HCT116 (cell line): ENCODE measurements around the gene BABAM2. TPM values are rescaled to one million over a fixed set of nuclear protein-coding genes. Genes with fewer than 3 reads are reported as not detected.

Source experiments
- ATAC-seq: fragments of 200-7000 bp; cut with Tn5 transposase; 2 replicates; pipeline ENCODE4 v1.9.1; 2020; ENCODE audit warnings: mild to moderate bottlenecking, moderate library complexity
- BruUV-seq: library from RNA; stranded (reverse); fragments of 400-500 nt; replicated peaks from 2 replicates; lab custom pipeline; 2021; lab: Mats Ljungman, UMichigan
- CTCF ChIA-PET: fragments of 300-600 bp; sonication (Branson Sonifier 250); formaldehyde crosslinking; loops from one replicate; lab custom pipeline; 2021; ENCODE audit warnings: antibody characterized with exemption; lab: Charles Lee
- POLR2A ChIA-PET: fragments of 300-600, 350-600 bp; sonication (Branson Sonifier 250); formaldehyde crosslinking; loops from one replicate; lab custom pipeline; 2021; ENCODE audit warnings: antibody characterized with exemption; lab: Charles Lee
- RAD21 ChIA-PET, 2 experiments: fragments of 300-600 bp; sonication (Branson Sonifier 250); formaldehyde crosslinking; loops; one replicate each; lab custom pipeline; 2023; ENCODE audit warnings: low total read pairs in 2 of 2; ENCODE audit not compliant: uncharacterized antibody in 2 of 2, unreplicated experiment in 2 of 2, low non-redundant PET in 1 of 2; lab: Charles Lee
- DNase-seq: peaks from one replicate; pipeline ENCODE4 v3.0.0-alpha.2; 2010; ENCODE audit warnings: low read depth, low spot score
- H2AFZ ChIP-seq: fragments of 200-600 bp; shearing (Covaris generic), sonication (generic); 2 replicates; pipeline ENCODE4 v1.6.1; 2017; ENCODE audit warnings: low read depth, mixed run types, mixed read lengths, antibody characterized with exemption, low read length; ENCODE audit not compliant: poor library complexity, severe bottlenecking
- H3K27ac ChIP-seq: 2 replicates; pipeline ENCODE4 v1.5.1; 2012; ENCODE audit warnings: low read depth, low read length
- H3K27me3 ChIP-seq: fragments of 200-600 bp; sonication (generic); 2 replicates; pipeline ENCODE4 v1.6.1; 2016; ENCODE audit warnings: mixed run types, low read length, mixed read lengths; ENCODE audit not compliant: insufficient read depth
- H3K36me3 ChIP-seq, 2 experiments: fragments of 200-500 bp in 1 of 2; fragments of 200-600 bp in 1 of 2; sonication (Bioruptor generic) in 1 of 2; sonication (generic) in 1 of 2; 2 replicates each; pipeline versions ENCODE4 v1.5.1 to v1.6.1; 2014 to 2016; ENCODE audit warnings: low read length in 2 of 2, inconsistent platforms in 1 of 2, mixed read lengths in 1 of 2, mixed run types in 1 of 2; ENCODE audit not compliant: insufficient read depth in 2 of 2, control insufficient read depth in 1 of 2
- H3K4me1 ChIP-seq, 2 experiments: fragments of 200-600 bp in 1 of 2; sonication (generic) in 1 of 2; 2 replicates each; pipeline versions ENCODE4 v1.5.1 to v1.6.1; 2012 to 2017; ENCODE audit warnings: low read length in 2 of 2, inconsistent platforms in 1 of 2, mild to moderate bottlenecking in 1 of 2, mixed read lengths in 1 of 2, mixed run types in 1 of 2, moderate library complexity in 1 of 2; ENCODE audit not compliant: insufficient read depth in 2 of 2, control insufficient read depth in 1 of 2
- H3K4me2 ChIP-seq: fragments of 200-600 bp; sonication (generic); 2 replicates; pipeline ENCODE4 v1.6.1; 2017; ENCODE audit warnings: mixed run types, low read length, mixed read lengths
- H3K4me3 ChIP-seq, 2 experiments: fragments of 200-600 bp in 1 of 2; sonication (generic) in 1 of 2; replicated peaks in 1 of 2; 2 replicates each; pipeline ENCODE4 v1.5.1; 2011 to 2016; ENCODE audit warnings: low read length in 2 of 2, control low read depth in 1 of 2, low read depth in 1 of 2, mild to moderate bottlenecking in 1 of 2, mixed read lengths in 1 of 2, mixed run types in 1 of 2
- H3K79me2 ChIP-seq: fragments of 200-600 bp; sonication (generic); 2 replicates; pipeline ENCODE4 v1.6.1; 2017; ENCODE audit warnings: mild to moderate bottlenecking, mixed run types, low read length, moderate library complexity, mixed read lengths; ENCODE audit not compliant: insufficient read depth
- H3K9ac ChIP-seq: fragments of 200-600 bp; sonication (generic); 2 replicates; pipeline ENCODE4 v1.6.1; 2016; ENCODE audit warnings: low read length, mixed read lengths
- H3K9me2 ChIP-seq: fragments of 200-600 bp; sonication (generic), shearing (Covaris generic); 2 replicates; pipeline ENCODE4 v1.6.1; 2017; ENCODE audit warnings: mixed run types, mild to moderate bottlenecking, moderate library complexity; ENCODE audit not compliant: insufficient read depth
- H3K9me3 ChIP-seq, 2 experiments: fragments of 200-500 bp in 1 of 2; fragments of 200-600 bp in 1 of 2; sonication (Bioruptor generic) in 1 of 2; sonication (generic) in 1 of 2; 2 replicates each; pipeline ENCODE4 v1.6.1; 2014 to 2017; ENCODE audit warnings: low read length in 2 of 2, mixed read lengths in 2 of 2, inconsistent platforms in 1 of 2, low read depth in 1 of 2, mild to moderate bottlenecking in 1 of 2, mixed run types in 1 of 2, moderate library complexity in 1 of 2; ENCODE audit not compliant: control insufficient read depth in 1 of 2, insufficient read depth in 1 of 2
- H4K20me1 ChIP-seq: fragments of 200-600 bp; sonication (generic), shearing (Covaris generic); 2 replicates; pipeline ENCODE4 v1.6.1; 2017; ENCODE audit warnings: mixed run types, mild to moderate bottlenecking, moderate library complexity; ENCODE audit not compliant: insufficient read depth
- CBX3 ChIP-seq: IDR thresholded peaks from 2 replicates; pipeline ENCODE4 v1.6.1; 2012; ENCODE audit warnings: low read depth
- EGR1 ChIP-seq: IDR thresholded peaks from 2 replicates; pipeline ENCODE4 v1.6.1; 2012; ENCODE audit warnings: low read depth
- ELF1 ChIP-seq: IDR thresholded peaks from 2 replicates; pipeline ENCODE4 v1.6.1; 2012; ENCODE audit warnings: low read depth, borderline replicate concordance
- EZH2 ChIP-seq: fragments of 200-600 bp; sonication (generic); IDR thresholded peaks from 2 replicates; pipeline ENCODE4 v1.6.1; 2017; ENCODE audit warnings: antibody characterized with exemption, mixed run types
- EZH2phosphoT487 ChIP-seq: fragments of 200-600 bp; IDR thresholded peaks from 2 replicates; pipeline ENCODE4 v1.6.1; 2018; ENCODE audit warnings: antibody characterized with exemption, borderline replicate concordance
- FOSL1 ChIP-seq: IDR thresholded peaks from 2 replicates; pipeline ENCODE4 v1.6.1; 2012; ENCODE audit warnings: low read depth
- JUND ChIP-seq: IDR thresholded peaks from 2 replicates; pipeline ENCODE4 v1.6.1; 2012
- POLR2A ChIP-seq: IDR thresholded peaks from 2 replicates; pipeline ENCODE4 v1.7.0; 2011; ENCODE audit warnings: borderline replicate concordance; ENCODE audit not compliant: insufficient read depth, insufficient read length; ENCODE audit errors: extremely low read depth
- POLR2AphosphoS5 ChIP-seq: IDR thresholded peaks from 2 replicates; pipeline ENCODE4 v1.6.1; 2011; ENCODE audit warnings: mild to moderate bottlenecking, low read depth, low read length, moderate library complexity
- SIN3A ChIP-seq: IDR thresholded peaks from 2 replicates; pipeline ENCODE4 v1.6.1; 2012; ENCODE audit warnings: low read depth
- SP1 ChIP-seq: IDR thresholded peaks from 2 replicates; pipeline ENCODE4 v1.6.1; 2012; ENCODE audit warnings: low read depth
- SRF ChIP-seq: IDR thresholded peaks from 2 replicates; pipeline ENCODE4 v1.6.1; 2012; ENCODE audit warnings: low read depth
- TCF7L2 ChIP-seq: IDR thresholded peaks from 2 replicates; pipeline ENCODE4 v1.7.0; 2011; ENCODE audit warnings: borderline replicate concordance, inconsistent platforms; ENCODE audit not compliant: insufficient read depth, insufficient read length; ENCODE audit errors: extremely low read depth
- ZNF274 ChIP-seq: fragments of 200-500 bp; sonication (Bioruptor generic); IDR thresholded peaks from 2 replicates; pipeline ENCODE4 v1.6.1; 2014; ENCODE audit warnings: mild to moderate bottlenecking, low read depth, low read length, inconsistent platforms
- intact Hi-C: fragments of 100-400 bp; cut with micrococcal nuclease; formaldehyde crosslinking; loops from 2 replicates; pipeline ENCODE4 v1.10.0; 2022
- total RNA-seq: library from RNA; stranded (reverse); gene quantifications from one replicate; pipeline ENCODE4 v1.2.1, GENCODE V29; 2021; ENCODE audit not compliant: unreplicated experiment
- TF ChIP-seq, protein P1 (sequence below): IDR thresholded peaks from 2 replicates; pipeline ENCODE4 v1.6.1; 2012
- TF ChIP-seq, protein P2 (sequence below): IDR thresholded peaks from 2 replicates; pipeline ENCODE4 v1.6.1; 2012
- TF ChIP-seq, protein P3 (sequence below), 3 experiments: fragments of 200-600 bp in 1 of 3; sonication (generic) in 1 of 3; IDR thresholded peaks in 2 of 3; conservative IDR thresholded peaks in 1 of 3; 2 replicates each; pipeline ENCODE4 v1.5.1; 2012 to 2017; ENCODE audit warnings: low read depth in 2 of 3, low read length in 2 of 3, antibody characterized with exemption in 1 of 3, borderline replicate concordance in 1 of 3, control low read depth in 1 of 3, mild to moderate bottlenecking in 1 of 3, mixed read lengths in 1 of 3, mixed run types in 1 of 3, moderate library complexity in 1 of 3; ENCODE audit not compliant: insufficient read depth in 1 of 3

The BABAM2 gene
- total RNA-seq, 1 experiment from 2014 or later = 23.8 TPM

DNA sequence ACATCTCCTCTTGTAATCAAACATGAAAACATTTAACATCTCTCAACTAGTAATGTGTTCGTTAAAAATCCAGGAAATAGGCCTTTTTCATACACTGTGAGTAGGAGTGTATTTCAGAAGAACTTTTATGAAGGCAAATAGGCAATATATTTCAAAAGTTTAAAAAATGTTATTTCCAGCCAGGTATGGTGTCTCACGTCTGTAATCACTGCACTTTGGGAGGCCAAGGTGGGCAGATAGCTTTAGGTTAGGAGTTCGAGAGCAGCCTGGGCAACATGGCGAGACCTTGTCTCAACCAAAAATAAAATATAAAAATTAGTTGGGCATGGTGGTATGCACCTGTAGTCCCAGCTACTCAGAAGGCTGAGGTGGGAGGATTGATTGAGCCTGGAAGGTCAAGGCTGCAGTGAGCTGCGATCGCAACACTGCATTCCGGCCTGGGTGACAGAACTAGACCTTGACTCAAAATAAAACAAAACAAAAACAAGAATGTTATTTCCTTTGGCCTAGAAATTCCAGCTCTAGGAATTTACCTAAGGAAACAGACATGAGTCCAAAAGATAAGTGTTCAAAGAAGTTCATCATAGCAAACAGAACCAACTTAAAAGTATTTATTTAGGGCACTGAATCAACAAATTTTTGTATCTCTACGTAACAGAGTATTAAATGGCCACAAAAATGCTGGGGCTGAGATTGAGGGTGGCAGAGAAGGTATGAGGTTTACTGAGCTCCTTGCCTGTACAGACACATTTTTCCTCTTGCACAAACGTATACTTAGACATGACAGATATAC is 15.2 kb upstream of the BABAM2 start:
- no peaks in the 10 kb centered on the region for H3K79me2 ChIP-seq
- H3K27ac ChIP-seq = no peak overlapping the region
- TF ChIP-seq EZH2phosphoT487 = no peak
- TF ChIP-seq POLR2AphosphoS5 = no peak
- TF ChIP-seq JUND = no peak
- TF ChIP-seq, protein P1, sequence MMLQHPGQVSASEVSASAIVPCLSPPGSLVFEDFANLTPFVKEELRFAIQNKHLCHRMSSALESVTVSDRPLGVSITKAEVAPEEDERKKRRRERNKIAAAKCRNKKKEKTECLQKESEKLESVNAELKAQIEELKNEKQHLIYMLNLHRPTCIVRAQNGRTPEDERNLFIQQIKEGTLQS = no peak
- TF ChIP-seq, protein P2, sequence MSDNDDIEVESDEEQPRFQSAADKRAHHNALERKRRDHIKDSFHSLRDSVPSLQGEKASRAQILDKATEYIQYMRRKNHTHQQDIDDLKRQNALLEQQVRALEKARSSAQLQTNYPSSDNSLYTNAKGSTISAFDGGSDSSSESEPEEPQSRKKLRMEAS = no peak
- RAD21 ChIA-PET = no interaction called here
- no TSS peak for BruUV-seq
- no peak overlapping the region for H3K9ac ChIP-seq
- no peak overlapping the region for H2AFZ ChIP-seq
- H3K9me2 ChIP-seq = no peaks in the 10 kb centered on the region
- H3K36me3 ChIP-seq = no peaks in the 10 kb centered on the region
- no peak overlapping the region for H3K4me3 ChIP-seq
- POLR2A ChIA-PET = no interaction called here
- no peak for ATAC-seq
- H3K27me3 ChIP-seq = no peaks in the 10 kb centered on the region
- intact Hi-C loops = no loop called here
- peaks cover 0 to 5% of the 10 kb centered on the region in 2 experiments; a peak in 2 of 4 replicates for H3K4me1 ChIP-seq
- no peak overlapping the region for H3K4me2 ChIP-seq
- H4K20me1 ChIP-seq = no peaks in the 10 kb centered on the region
- CTCF ChIA-PET = no interaction called here
- H3K9me3 ChIP-seq = peaks cover 0 to 9% of the 10 kb centered on the region in 2 experiments; a peak in 1 of 4 replicates
- no peak for DNase-seq

DNA sequence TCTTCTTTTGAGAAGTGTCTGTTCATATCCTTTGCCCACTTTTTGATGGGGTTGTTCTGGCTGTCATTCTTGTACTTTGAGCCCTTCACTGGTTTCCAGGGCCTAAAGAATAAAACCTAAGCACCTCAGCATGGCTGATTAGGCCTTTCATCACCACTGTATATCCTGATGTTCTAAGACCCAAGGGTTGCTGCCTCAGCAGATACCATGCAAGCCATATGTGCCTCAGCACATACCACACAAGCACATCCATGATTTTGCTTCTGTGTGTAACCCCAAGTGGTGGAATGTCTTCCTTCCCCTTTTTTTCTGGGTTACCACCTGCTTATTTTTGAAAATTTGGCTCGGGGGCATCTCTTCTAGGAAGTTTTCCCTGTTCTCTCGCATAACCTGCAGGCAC is 11.7 kb upstream of the BABAM2 start:
- ChIA-PET POLR2A (no interaction called here), RAD21 (no interaction called here), CTCF (no interaction called here)
- Histone ChIP-seq H3K36me3 (no peaks in the 10 kb centered on the region), H3K9me3 (peaks cover 0 to 9% of the 10 kb centered on the region in 2 experiments; a peak in 1 of 4 replicates), H3K9me2 (no peaks in the 10 kb centered on the region), H3K27me3 (no peaks in the 10 kb centered on the region), H3K4me2 (no peak overlapping the region), H3K4me1 (no peaks in the 10 kb centered on the region), H3K27ac (no peak overlapping the region), H4K20me1 (no peaks in the 10 kb centered on the region), H3K4me3 (no peak overlapping the region), H2AFZ (no peak overlapping the region), H3K79me2 (no peaks in the 10 kb centered on the region), H3K9ac (no peak overlapping the region)
- ATAC-seq = no peak
- intact Hi-C loops = no loop called here
- BruUV-seq = no TSS peak
- no peak for DNase-seq
- TF ChIP-seq, protein P1 = no peak
- TF ChIP-seq, protein P3, sequence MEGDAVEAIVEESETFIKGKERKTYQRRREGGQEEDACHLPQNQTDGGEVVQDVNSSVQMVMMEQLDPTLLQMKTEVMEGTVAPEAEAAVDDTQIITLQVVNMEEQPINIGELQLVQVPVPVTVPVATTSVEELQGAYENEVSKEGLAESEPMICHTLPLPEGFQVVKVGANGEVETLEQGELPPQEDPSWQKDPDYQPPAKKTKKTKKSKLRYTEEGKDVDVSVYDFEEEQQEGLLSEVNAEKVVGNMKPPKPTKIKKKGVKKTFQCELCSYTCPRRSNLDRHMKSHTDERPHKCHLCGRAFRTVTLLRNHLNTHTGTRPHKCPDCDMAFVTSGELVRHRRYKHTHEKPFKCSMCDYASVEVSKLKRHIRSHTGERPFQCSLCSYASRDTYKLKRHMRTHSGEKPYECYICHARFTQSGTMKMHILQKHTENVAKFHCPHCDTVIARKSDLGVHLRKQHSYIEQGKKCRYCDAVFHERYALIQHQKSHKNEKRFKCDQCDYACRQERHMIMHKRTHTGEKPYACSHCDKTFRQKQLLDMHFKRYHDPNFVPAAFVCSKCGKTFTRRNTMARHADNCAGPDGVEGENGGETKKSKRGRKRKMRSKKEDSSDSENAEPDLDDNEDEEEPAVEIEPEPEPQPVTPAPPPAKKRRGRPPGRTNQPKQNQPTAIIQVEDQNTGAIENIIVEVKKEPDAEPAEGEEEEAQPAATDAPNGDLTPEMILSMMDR (IDR thresholded peaks at IDR 0.05 in 2 of 3, conservative IDR thresholded peaks at IDR 0.05 in 1 of 3; ENCODE audit: borderline replicate concordance in 1 of 3, insufficient read depth in 1 of 3, low read depth in 2 of 3, low read length in 2 of 3) = no peak
- TF ChIP-seq SIN3A = no peak
- TF ChIP-seq POLR2AphosphoS5 = no peak
- no peak for TF ChIP-seq SP1
- TF ChIP-seq ZNF274 = no peak
- no peak for TF ChIP-seq SRF
- no peak for TF ChIP-seq JUND
- TF ChIP-seq, protein P2 = no peak
- no peak for TF ChIP-seq CBX3
- no peak for TF ChIP-seq EZH2phosphoT487
- TF ChIP-seq POLR2A = no peak
- no peak for TF ChIP-seq EGR1
- no peak for TF ChIP-seq EZH2
- TF ChIP-seq TCF7L2 = no peak
- TF ChIP-seq ELF1 = no peak
- no peak for TF ChIP-seq FOSL1
